Keratinocyte (primary cell): ENCODE results near the gene GNG2. TPM values are rescaled to one million over a fixed set of nuclear protein-coding genes. Genes with fewer than 3 reads are reported as not detected.

Experiments used
- DNase-seq: peaks from one replicate; pipeline ENCODE4 v3.0.0-alpha.2; 2011; ENCODE audit warnings: low read depth, missing footprints, low spot score
- FAIRE-seq: peaks from 2 replicates; lab custom pipeline; 2011; peaks lifted over from hg19 to GRCh38; lab: Jason Lieb, UNC
- H2AFZ ChIP-seq: 2 replicates; pipeline ENCODE4 v1.6.0; 2012; ENCODE audit warnings: low read length, control low read depth, inconsistent platforms; ENCODE audit not compliant: control insufficient read depth
- H3K27ac ChIP-seq: 2 replicates; pipeline ENCODE4 v1.5.1; 2011; ENCODE audit warnings: low read length; ENCODE audit not compliant: control insufficient read depth, insufficient read depth
- H3K27me3 ChIP-seq: 3 replicates; pipeline ENCODE4 v1.6.0; 2011; ENCODE audit warnings: low read length; ENCODE audit not compliant: control insufficient read depth, insufficient read depth; ENCODE audit errors: extremely low read depth
- H3K36me3 ChIP-seq, 2 experiments: 2 replicates in 1 of 2; 3 replicates in 1 of 2; pipeline ENCODE4 v1.5.1; 2011; ENCODE audit warnings: low read length in 2 of 2, mild to moderate bottlenecking in 1 of 2; ENCODE audit not compliant: control insufficient read depth in 2 of 2, insufficient read depth in 2 of 2; ENCODE audit errors: extremely low read depth in 1 of 2
- H3K4me1 ChIP-seq: 3 replicates; pipeline ENCODE4 v1.5.1; 2011; ENCODE audit warnings: low read length; ENCODE audit not compliant: control insufficient read depth, insufficient read depth; ENCODE audit errors: extremely low read depth
- H3K4me2 ChIP-seq: 3 replicates; pipeline ENCODE4 v1.6.0; 2011; ENCODE audit warnings: low read depth, low read length; ENCODE audit not compliant: control insufficient read depth, insufficient read depth; ENCODE audit errors: extremely low read depth
- H3K4me3 ChIP-seq, 3 experiments: fragments of 200-600 bp in 1 of 3; sonication (generic) in 1 of 3; 2 replicates in 2 of 3; 3 replicates in 1 of 3; pipeline ENCODE4 v1.5.1; 2011 to 2016; ENCODE audit warnings: low read length in 3 of 3, mild to moderate bottlenecking in 3 of 3, control low read depth in 2 of 3, inconsistent platforms in 1 of 3, low read depth in 1 of 3, mixed read lengths in 1 of 3, mixed run types in 1 of 3, moderate library complexity in 1 of 3; ENCODE audit not compliant: control insufficient read depth in 2 of 3, insufficient read depth in 2 of 3; ENCODE audit errors: extremely low read depth in 1 of 3
- H3K79me2 ChIP-seq: 2 replicates; pipeline ENCODE4 v1.6.0; 2012; ENCODE audit warnings: low read length; ENCODE audit not compliant: control insufficient read depth, insufficient read depth
- H3K9ac ChIP-seq: 3 replicates; pipeline ENCODE4 v1.6.0; 2011; ENCODE audit warnings: low read length; ENCODE audit not compliant: control insufficient read depth, insufficient read depth; ENCODE audit errors: extremely low read depth
- H3K9me1 ChIP-seq: 3 replicates; pipeline ENCODE4 v1.6.0; 2011; ENCODE audit warnings: low read length; ENCODE audit not compliant: control insufficient read depth, insufficient read depth; ENCODE audit errors: extremely low read depth
- H3K9me3 ChIP-seq: 2 replicates; pipeline ENCODE4 v1.5.1; 2012; ENCODE audit warnings: low read depth, low read length; ENCODE audit not compliant: control insufficient read depth
- H4K20me1 ChIP-seq: 3 replicates; pipeline ENCODE4 v1.6.0; 2011; ENCODE audit warnings: low read length; ENCODE audit not compliant: control insufficient read depth, insufficient read depth; ENCODE audit errors: extremely low read depth
- CTCF ChIP-seq, 3 experiments: IDR thresholded peaks in 1 of 3; conservative IDR thresholded peaks in 1 of 3; optimal IDR thresholded peaks in 1 of 3; 2 replicates in 2 of 3; 3 replicates in 1 of 3; pipeline versions ENCODE3 to v1.5.1; 2011; ENCODE audit warnings: low read length in 3 of 3, mild to moderate bottlenecking in 3 of 3, moderate library complexity in 2 of 3, control low read depth in 1 of 3, inconsistent platforms in 1 of 3; ENCODE audit not compliant: insufficient read depth in 2 of 3; ENCODE audit errors: extremely low read depth in 1 of 3
- EZH2 ChIP-seq: IDR thresholded peaks from one replicate; pipeline ENCODE4 v1.6.1; 2012; ENCODE audit warnings: inconsistent platforms, mild to moderate bottlenecking, low read length, moderate library complexity
- dilution Hi-C: fragments of 300-500 bp; cut with MboI; formaldehyde crosslinking; loops from one replicate; pipeline ENCODE4 v1.7.0; 2020; ENCODE audit warnings: low sequenced_read_pairs; ENCODE audit not compliant: extremely low pct_ligation_motif_present
- polyA plus RNA-seq, 5 experiments: library from polyadenylated mRNA; depleted of rRNA in 3 of 5; stranded (reverse) in 3 of 5; stranded (forward) in 1 of 5; unstranded in 1 of 5; fragments of >200 nt; gene quantifications; 1 replicate in 1 of 5; 2 replicates in 3 of 5; 3 replicates in 1 of 5; pipeline versions ENCODE4 v1.2.1 to v1.2.3, GENCODE V29; 2011 to 2012; ENCODE audit warnings: missing spikeins in 2 of 5, low read depth in 1 of 5, low replicate concordance in 1 of 5

Gene GNG2
- polyA plus RNA-seq, 1 donor (not counting 4 experiments of a cell fraction or from before 2014, with no cell fraction given), result 0.28 TPM

GRCh38 chr14:51921026-51921425 is 60.6 kb downstream of the GNG2 start:
- dilution Hi-C loops, result no loop called here
- no peaks in the 10 kb centered on the region for H4K20me1 ChIP-seq
- no peak overlapping the region for H3K9ac ChIP-seq
- H3K27ac ChIP-seq, result no peak overlapping the region
- H3K27me3 ChIP-seq, result peaks cover 4% of the 10 kb centered on the region
- DNase-seq, result no peak
- TF ChIP-seq EZH2 (no peak), CTCF (optimal IDR thresholded peaks at IDR 0.05 in 1 of 3, IDR thresholded peaks at IDR 0.05 in 1 of 3, conservative IDR thresholded peaks at IDR 0.05 in 1 of 3; ENCODE audit: extremely low read depth in 1 of 3, insufficient read depth in 2 of 3, low read length in 3 of 3) (no peak)
- FAIRE-seq, result no peak
- no peak overlapping the region for H3K4me2 ChIP-seq
- H3K9me3 ChIP-seq, result no peaks in the 10 kb centered on the region
- H3K79me2 ChIP-seq, result no peaks in the 10 kb centered on the region
- H3K4me1 ChIP-seq, result no peaks in the 10 kb centered on the region
- no peaks in the 10 kb centered on the region for H3K9me1 ChIP-seq
- H3K4me3 ChIP-seq, result no peak overlapping the region
- no peak overlapping the region for H2AFZ ChIP-seq
- H3K36me3 ChIP-seq, result no peaks in the 10 kb centered on the region

GRCh38 chr14:51922624-51923023 is 62.2 kb downstream of the GNG2 start:
- peaks cover 4% of the 10 kb centered on the region for H3K27me3 ChIP-seq
- no peaks in the 10 kb centered on the region for H3K9me3 ChIP-seq
- H3K9me1 ChIP-seq, result no peaks in the 10 kb centered on the region
- FAIRE-seq, result no peak
- H4K20me1 ChIP-seq, result no peaks in the 10 kb centered on the region
- TF ChIP-seq CTCF (optimal IDR thresholded peaks at IDR 0.05 in 1 of 3, IDR thresholded peaks at IDR 0.05 in 1 of 3, conservative IDR thresholded peaks at IDR 0.05 in 1 of 3; ENCODE audit: extremely low read depth in 1 of 3, insufficient read depth in 2 of 3, low read length in 3 of 3) (no peak), EZH2 (no peak)
- H3K4me1 ChIP-seq, result no peaks in the 10 kb centered on the region
- no peak for DNase-seq
- no peak overlapping the region for H3K4me2 ChIP-seq
- H3K9ac ChIP-seq, result no peak overlapping the region
- H3K36me3 ChIP-seq, result no peaks in the 10 kb centered on the region
- H3K4me3 ChIP-seq, result no peak overlapping the region
- no peak overlapping the region for H2AFZ ChIP-seq
- H3K27ac ChIP-seq, result no peak overlapping the region
- no peaks in the 10 kb centered on the region for H3K79me2 ChIP-seq
- dilution Hi-C loops, result no loop called here
